Immature natural killer cell (primary cell): ENCODE measurements around the gene HINT3. TPM values are rescaled to one million over a fixed set of nuclear protein-coding genes. Genes with fewer than 3 reads are reported as not detected.
A peak's percentile ranks its signal among the peaks of the same experiment; 100 is the strongest.
"Not testable (repeated sequence)": the region's sequence is repeated elsewhere in the genome, so short reads cannot be mapped to it uniquely, and the experiment has no call there.

Experiments
- DNase-seq, 3 donors: peaks; one replicate each; pipeline ENCODE4 v3.0.0; 2022; ENCODE audit warnings: mixed read lengths in 1 of 3
- H3K27ac Mint-ChIP-seq, 6 donors: one replicate each; pipeline ENCODE4 v1.8.0; 2020; ENCODE audit warnings: mixed read lengths in 6 of 6, mild to moderate bottlenecking in 5 of 6, inconsistent platforms in 4 of 6, moderate library complexity in 3 of 6
- H3K27me3 Mint-ChIP-seq, 3 donors: one replicate each; pipeline ENCODE4 v1.8.0; 2020 to 2021; ENCODE audit warnings: low read depth in 3 of 3, mild to moderate bottlenecking in 3 of 3, mixed read lengths in 3 of 3, moderate library complexity in 3 of 3, inconsistent platforms in 1 of 3
- H3K36me3 Mint-ChIP-seq, 3 donors: one replicate each; pipeline ENCODE4 v1.8.0; 2020; ENCODE audit warnings: mixed read lengths in 3 of 3, inconsistent platforms in 2 of 3, mild to moderate bottlenecking in 2 of 3
- H3K4me1 Mint-ChIP-seq, 2 donors: one replicate each; pipeline ENCODE4 v1.8.0; 2020; ENCODE audit warnings: inconsistent platforms in 2 of 2, mild to moderate bottlenecking in 2 of 2, mixed read lengths in 2 of 2, moderate library complexity in 1 of 2
- H3K4me3 Mint-ChIP-seq, 5 donors: one replicate each; pipeline ENCODE4 v1.8.0; 2020; ENCODE audit warnings: mild to moderate bottlenecking in 5 of 5, mixed read lengths in 5 of 5, inconsistent platforms in 3 of 5, moderate library complexity in 3 of 5
- H3K9me3 Mint-ChIP-seq, 6 donors: one replicate each; pipeline ENCODE4 v1.8.0; 2020; ENCODE audit warnings: mild to moderate bottlenecking in 6 of 6, mixed read lengths in 6 of 6, inconsistent platforms in 4 of 6, moderate library complexity in 3 of 6
- polyA plus RNA-seq, 3 donors: library from polyadenylated mRNA; unstranded; fragments of 300-500 nt; fragmentation: Illumina TruSeq; gene quantifications; one replicate each; pipeline ENCODE4 v1.2.3, GENCODE V29; 2021

Gene HINT3
- polyA plus RNA-seq, 3 donors from 2014 or later: 3.7 to 10.3 (median 6.6) TPM

- Mint-ChIP-seq H3K27me3 (peaks cover 5% of the 10 kb centered on the region in 3 donors), H3K9me3 (no peaks in the 10 kb centered on the region), H3K27ac (no peak overlapping the region), H3K4me1 (no peaks in the 10 kb centered on the region), H3K4me3 (no peak overlapping the region), H3K36me3 (no peaks in the 10 kb centered on the region)
- no peak for DNase-seq
Observed at GRCh38 chr6:125944434-125944816, 12.1 kb upstream of the HINT3 start.

- Mint-ChIP-seq H3K27me3 (peaks cover 5% of the 10 kb centered on the region in 3 donors), H3K36me3 (no peaks in the 10 kb centered on the region), H3K4me1 (no peaks in the 10 kb centered on the region), H3K4me3 (no peak overlapping the region), H3K27ac (no peak overlapping the region), H3K9me3 (no peaks in the 10 kb centered on the region)
- DNase-seq: no peak
Observed at GRCh38 chr6:125944896-125945295, 11.7 kb upstream of the HINT3 start.

- no peaks in the 10 kb centered on the region for H3K36me3 Mint-ChIP-seq
- DNase-seq: no peak
- H3K9me3 Mint-ChIP-seq: no peaks in the 10 kb centered on the region
- peaks cover 2 to 5% (median 5%) of the 10 kb centered on the region in 3 donors for H3K27me3 Mint-ChIP-seq
- H3K4me1 Mint-ChIP-seq: no peaks in the 10 kb centered on the region
- no peak overlapping the region for H3K27ac Mint-ChIP-seq
- H3K4me3 Mint-ChIP-seq: no peak overlapping the region
Observed at GRCh38 chr6:125945378-125946141, 11.0 kb upstream of the HINT3 start.

GRCh38 chr6:125947615-125948014, 9.0 kb upstream of the HINT3 start:
- Mint-ChIP-seq H3K4me1 (no peaks in the 10 kb centered on the region), H3K9me3 (no peaks in the 10 kb centered on the region), H3K27ac (no peak overlapping the region), H3K27me3 (peaks cover 2 to 8% (median 6%) of the 10 kb centered on the region in 3 donors), H3K4me3 (no peak overlapping the region), H3K36me3 (no peaks in the 10 kb centered on the region)
- no peak for DNase-seq

- H3K4me1 Mint-ChIP-seq: no peaks in the 10 kb centered on the region
- no peak for DNase-seq
- H3K27ac Mint-ChIP-seq: peak overlapping the region in 1 of 6 donors; percentile 2
Observed at GRCh38 chr6:125948455-125948854, 8.1 kb upstream of the HINT3 start.

GRCh38 chr6:125949069-125949468, 7.5 kb upstream of the HINT3 start:
- Mint-ChIP-seq H3K4me1 (no peaks in the 10 kb centered on the region), H3K4me3 (no peak overlapping the region), H3K9me3 (no peaks in the 10 kb centered on the region), H3K27me3 (peaks cover 3 to 6% (median 6%) of the 10 kb centered on the region in 3 donors), H3K36me3 (no peaks in the 10 kb centered on the region), H3K27ac (no peak overlapping the region)
- no peak for DNase-seq

More at GRCh38 chr6:125948455-125948854, 8.1 kb upstream of the HINT3 start:
- Mint-ChIP-seq H3K36me3 (no peaks in the 10 kb centered on the region), H3K4me3 (no peak overlapping the region), H3K9me3 (no peaks in the 10 kb centered on the region), H3K27me3 (peaks cover 3 to 6% (median 6%) of the 10 kb centered on the region in 3 donors)

GRCh38 chr6:125950293-125950692, 6.3 kb upstream of the HINT3 start:
- H3K4me3 Mint-ChIP-seq: no peak overlapping the region
- H3K27me3 Mint-ChIP-seq: peaks cover 3 to 8% (median 7%) of the 10 kb centered on the region in 3 donors
- no peaks in the 10 kb centered on the region for H3K36me3 Mint-ChIP-seq
- no peak overlapping the region for H3K27ac Mint-ChIP-seq
- H3K4me1 Mint-ChIP-seq: no peaks in the 10 kb centered on the region
- no peak for DNase-seq
- no peaks in the 10 kb centered on the region for H3K9me3 Mint-ChIP-seq

- H3K4me3 Mint-ChIP-seq, H3K27ac Mint-ChIP-seq, DNase-seq, H3K27me3 Mint-ChIP-seq, H3K9me3 Mint-ChIP-seq, H3K4me1 Mint-ChIP-seq, H3K36me3 Mint-ChIP-seq: not testable (repeated sequence)
Observed at GRCh38 chr6:125950716-125951115, 5.9 kb upstream of the HINT3 start.

- Mint-ChIP-seq H3K9me3 (no peaks in the 10 kb centered on the region), H3K4me3 (no peak overlapping the region), H3K4me1 (peaks cover 3 to 6% of the 10 kb centered on the region in 2 donors), H3K27ac (peak overlapping the region in 2 of 6 donors; percentile 11 to 12), H3K36me3 (no peaks in the 10 kb centered on the region), H3K27me3 (peaks cover 3 to 8% (median 6%) of the 10 kb centered on the region in 3 donors)
- no peak for DNase-seq
Observed at GRCh38 chr6:125951323-125951722, 5.2 kb upstream of the HINT3 start.

GRCh38 chr6:125952764-125953501, 3.6 kb upstream of the HINT3 start:
- no peaks in the 10 kb centered on the region for H3K36me3 Mint-ChIP-seq
- H3K27ac Mint-ChIP-seq: no peak overlapping the region
- H3K27me3 Mint-ChIP-seq: peaks cover 6 to 12% (median 8%) of the 10 kb centered on the region in 3 donors
- H3K4me3 Mint-ChIP-seq: no peak overlapping the region
- no peaks in the 10 kb centered on the region for H3K9me3 Mint-ChIP-seq
- no peak for DNase-seq
- peaks cover 7% of the 10 kb centered on the region in 2 donors for H3K4me1 Mint-ChIP-seq

- DNase-seq: no peak
- Mint-ChIP-seq H3K27ac (no peak overlapping the region), H3K9me3 (no peaks in the 10 kb centered on the region), H3K4me3 (no peak overlapping the region), H3K4me1 (peaks cover 7% of the 10 kb centered on the region in 2 donors), H3K36me3 (no peaks in the 10 kb centered on the region), H3K27me3 (peaks cover 6 to 12% (median 8%) of the 10 kb centered on the region in 3 donors)
Observed at GRCh38 chr6:125953502-125953875, 3.1 kb upstream of the HINT3 start.

- peak overlapping the region in 2 of 5 donors; percentile 4 to 67 for H3K4me3 Mint-ChIP-seq
- DNase-seq: no peak
- peaks cover 7% of the 10 kb centered on the region in 2 donors for H3K4me1 Mint-ChIP-seq
- H3K36me3 Mint-ChIP-seq: no peaks in the 10 kb centered on the region
- H3K27ac Mint-ChIP-seq: peak overlapping the region in 3 of 6 donors; percentile 53 to 88 (median 73)
- H3K27me3 Mint-ChIP-seq: peaks cover 6 to 12% (median 8%) of the 10 kb centered on the region in 3 donors
- no peaks in the 10 kb centered on the region for H3K9me3 Mint-ChIP-seq
Observed at GRCh38 chr6:125954735-125955339, 1.7 kb upstream of the HINT3 start.

- peaks cover 6 to 12% (median 8%) of the 10 kb centered on the region in 3 donors for H3K27me3 Mint-ChIP-seq
- H3K36me3 Mint-ChIP-seq: no peaks in the 10 kb centered on the region
- no peaks in the 10 kb centered on the region for H3K9me3 Mint-ChIP-seq
- no peak overlapping the region for H3K27ac Mint-ChIP-seq
- peak overlapping the region in 1 of 5 donors; percentile 68 for H3K4me3 Mint-ChIP-seq
- peak in 1 of 3 donors; percentile 7 for DNase-seq
- H3K4me1 Mint-ChIP-seq: peaks cover 7 to 10% of the 10 kb centered on the region in 2 donors
Observed at GRCh38 chr6:125955973-125956372, 597 bp upstream of the HINT3 start.

- H3K36me3 Mint-ChIP-seq: no peaks in the 10 kb centered on the region
- H3K9me3 Mint-ChIP-seq: no peaks in the 10 kb centered on the region
- no peak overlapping the region for H3K27ac Mint-ChIP-seq
- peaks cover 3 to 8% (median 6%) of the 10 kb centered on the region in 3 donors for H3K27me3 Mint-ChIP-seq
- peaks cover 7 to 12% of the 10 kb centered on the region in 2 donors for H3K4me1 Mint-ChIP-seq
- no peak overlapping the region for H3K4me3 Mint-ChIP-seq
- DNase-seq: no peak
Observed at GRCh38 chr6:125957391-125957693, 772 bp downstream of the HINT3 start.
